A549 (cell line): ENCODE data around the gene PTTG1IP. TPM values are rescaled to one million over a fixed set of nuclear protein-coding genes. Genes with fewer than 3 reads are reported as not detected.
"Not testable (repeated sequence)": the region's sequence is repeated elsewhere in the genome, so short reads cannot be mapped to it uniquely, and the experiment has no call there.

ENCODE experiments used
- ATAC-seq, 2 experiments: fragments of 200-7000 bp in 1 of 2; fragments of >200 bp in 1 of 2; cut with Nextera tagmentation in 1 of 2; cut with Tn5 transposase in 1 of 2; 3 replicates each; pipeline versions ENCODE4 v1.8.0 to v1.9.1; 2018 to 2020; ENCODE audit warnings: mild to moderate bottlenecking in 1 of 2, moderate library complexity in 1 of 2
- CTCF ChIA-PET: fragments of 300-600 bp; sonication (Branson Sonifier 250); formaldehyde crosslinking; extraction: SDS; loops from one replicate; lab custom pipeline; 2021; ENCODE audit warnings: antibody characterized with exemption, inconsistent platforms; lab: Yijun Ruan, JAX
- POLR2A ChIA-PET: fragments of 350-600 bp; formaldehyde crosslinking; extraction: SDS; loops from one replicate; lab custom pipeline; 2021; ENCODE audit warnings: antibody characterized with exemption, inconsistent platforms; lab: Yijun Ruan, JAX
- DNase-seq, 2 experiments: peaks; one replicate each; pipeline versions ENCODE4 v3.0.0 to v3.0.0-alpha.2; 2011 to 2016; ENCODE audit warnings: low read depth in 1 of 2, low spot score in 1 of 2
- FAIRE-seq: peaks from 2 replicates; lab custom pipeline; 2011; peaks lifted over from hg19 to GRCh38; lab: Jason Lieb, UNC
- H3K27ac ChIP-seq, 2 experiments: fragments of >200 bp; sonication (Bioruptor Twin); formaldehyde crosslinking; 3 replicates each; pipeline ENCODE4 v1.5.1; 2016 to 2017
- H3K4me1 ChIP-seq: fragments of >200 bp; sonication (Bioruptor Twin); formaldehyde crosslinking; 3 replicates; pipeline ENCODE4 v1.6.1; 2016
- H3K4me2 ChIP-seq: fragments of >200 bp; sonication (Bioruptor Twin); formaldehyde crosslinking; 3 replicates; pipeline ENCODE4 v1.6.1; 2016
- H3K4me3 ChIP-seq: fragments of >200 bp; sonication (Bioruptor Twin); formaldehyde crosslinking; 3 replicates; pipeline ENCODE4 v1.5.1; 2016
- H3K9me3 ChIP-seq: fragments of >200 bp; sonication (Bioruptor Twin); formaldehyde crosslinking; 3 replicates; pipeline ENCODE4 v1.6.1; 2016
- CHD4 ChIP-seq: fragments of 200-600 bp; sonication (generic); IDR thresholded peaks from 2 replicates; pipeline ENCODE4 v1.6.1; 2016; ENCODE audit warnings: antibody characterized with exemption, mild to moderate bottlenecking, borderline replicate concordance
- E2F6 ChIP-seq: IDR thresholded peaks from 2 replicates; pipeline ENCODE4 v1.6.1; 2012; ENCODE audit warnings: low read depth, borderline replicate concordance
- EP300 ChIP-seq, 2 experiments: fragments of >200 bp; sonication (Bioruptor Twin); formaldehyde crosslinking; IDR thresholded peaks; 2 replicates in 1 of 2; 3 replicates in 1 of 2; pipeline ENCODE4 v1.6.1; 2016 to 2017
- FOSB ChIP-seq: fragments of 250-450 bp; sonication (Bioruptor Pico); IDR thresholded peaks from 2 replicates; pipeline ENCODE4 v1.5.0; 2020; ENCODE audit warnings: mild to moderate bottlenecking, moderate library complexity
- MAFK ChIP-seq: fragments of 450-650 bp; IDR thresholded peaks from 2 replicates; pipeline ENCODE4 v1.6.1; 2014; ENCODE audit not compliant: partially characterized antibody
- MAX ChIP-seq: IDR thresholded peaks from 2 replicates; pipeline ENCODE4 v1.6.1; 2012
- MAZ ChIP-seq: fragments of 150-350 bp; IDR thresholded peaks from 2 replicates; pipeline ENCODE4 v1.6.1; 2014; ENCODE audit warnings: antibody characterized with exemption, low read depth, low read length, borderline replicate concordance
- NFE2L2 ChIP-seq: fragments of 150-350 bp; conservative IDR thresholded peaks from 2 replicates; pipeline ENCODE4 v1.6.1; 2014; ENCODE audit warnings: low read length
- PBX3 ChIP-seq: IDR thresholded peaks from 2 replicates; pipeline ENCODE4 v1.6.1; 2012
- PHF8 ChIP-seq: fragments of 200-600 bp; sonication (generic); IDR thresholded peaks from 2 replicates; pipeline ENCODE4 v1.6.1; 2016; ENCODE audit warnings: low read depth, mild to moderate bottlenecking, antibody characterized with exemption, moderate library complexity, borderline replicate concordance
- RAD21 ChIP-seq, 2 experiments: fragments of >200 bp in 1 of 2; sonication (Bioruptor Twin) in 1 of 2; formaldehyde crosslinking in 1 of 2; IDR thresholded peaks in 1 of 2; conservative IDR thresholded peaks in 1 of 2; 2 replicates in 1 of 2; 3 replicates in 1 of 2; pipeline ENCODE4 v1.6.1; 2012 to 2018; ENCODE audit warnings: inconsistent platforms in 1 of 2
- RARB ChIP-seq: fragments of 250-450 bp; sonication (Bioruptor Pico); IDR thresholded peaks from 2 replicates; pipeline ENCODE4 v1.8.0; 2021; ENCODE audit warnings: mild to moderate bottlenecking, moderate library complexity
- TP53 ChIP-seq: fragments of 250-450 bp; sonication (Bioruptor Pico); IDR thresholded peaks from 2 replicates; pipeline ENCODE4 v1.5.0; 2021; ENCODE audit warnings: mild to moderate bottlenecking, moderate library complexity
- ZSCAN20 ChIP-seq: fragments of 250-450 bp; sonication (Bioruptor Pico); IDR thresholded peaks from 2 replicates; pipeline ENCODE4 v1.8.0; 2022; ENCODE audit warnings: mild to moderate bottlenecking, moderate library complexity
- WGBS: methylation state at CpG from one replicate; pipeline ENCODE4 v1.1.6; 2017; ENCODE audit errors: missing lambda C conversion rate; 5-methylcytosine and 5-hydroxymethylcytosine counted together
- polyA plus RNA-seq, 4 experiments: library from polyadenylated mRNA; depleted of rRNA in 3 of 4; stranded (reverse); fragments of >200 nt; fragmentation: RNase III in 1 of 4; extraction: RNeasy Plus Mini Kit Qiagen cat#74134 plus additional on column Dnase treatment in 1 of 4; gene quantifications; 2 replicates in 3 of 4; 3 replicates in 1 of 4; pipeline ENCODE4 v1.2.3, GENCODE V29; 2011 to 2017

PTTG1IP gene
- polyA plus RNA-seq, 2 of the 4 experiments (the other 2 are of a cell fraction), result 98.7 to 99.4 TPM

DNA sequence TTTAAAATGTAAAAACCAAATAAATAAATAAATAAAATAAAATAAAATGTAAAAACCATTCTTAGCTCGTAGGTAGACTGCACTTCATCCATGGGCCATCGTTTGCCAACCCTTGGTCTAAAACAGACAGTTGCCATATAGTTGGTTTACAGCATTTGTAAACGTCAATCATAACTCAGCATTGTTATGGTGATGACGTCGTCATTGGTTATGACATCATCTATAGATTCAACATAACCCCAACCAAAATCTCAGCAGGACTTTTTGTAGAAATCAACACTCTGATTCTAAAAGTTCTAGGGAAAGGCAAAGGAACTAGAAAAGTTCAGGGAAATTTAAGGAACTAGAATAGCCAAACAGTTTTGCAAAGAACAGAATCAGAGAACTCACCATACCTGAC lies 39.8 kb downstream of the PTTG1IP start:
- ATAC-seq (no peak), FAIRE-seq (no peak), DNase-seq (no peak)
- 67% methylated on average over 5 of the region's 5 CpGs for WGBS
- H3K4me1 ChIP-seq, result 0 out of 3 replicates have a peak, but pooled peaks cover 7% of the 10 kb centered on the region
- POLR2A ChIA-PET, result no interaction called here
- peaks cover 14% of the 10 kb centered on the region; the same call in 2 of the 3 replicates for H3K9me3 ChIP-seq
- CTCF ChIA-PET, result no interaction called here
- no peak overlapping the region for H3K4me2 ChIP-seq
- no peak overlapping the region for H3K27ac ChIP-seq
- TF ChIP-seq RARB (CRISPR knock-in tag) (no peak), MAX (no peak)
- no peak overlapping the region for H3K4me3 ChIP-seq

DNA sequence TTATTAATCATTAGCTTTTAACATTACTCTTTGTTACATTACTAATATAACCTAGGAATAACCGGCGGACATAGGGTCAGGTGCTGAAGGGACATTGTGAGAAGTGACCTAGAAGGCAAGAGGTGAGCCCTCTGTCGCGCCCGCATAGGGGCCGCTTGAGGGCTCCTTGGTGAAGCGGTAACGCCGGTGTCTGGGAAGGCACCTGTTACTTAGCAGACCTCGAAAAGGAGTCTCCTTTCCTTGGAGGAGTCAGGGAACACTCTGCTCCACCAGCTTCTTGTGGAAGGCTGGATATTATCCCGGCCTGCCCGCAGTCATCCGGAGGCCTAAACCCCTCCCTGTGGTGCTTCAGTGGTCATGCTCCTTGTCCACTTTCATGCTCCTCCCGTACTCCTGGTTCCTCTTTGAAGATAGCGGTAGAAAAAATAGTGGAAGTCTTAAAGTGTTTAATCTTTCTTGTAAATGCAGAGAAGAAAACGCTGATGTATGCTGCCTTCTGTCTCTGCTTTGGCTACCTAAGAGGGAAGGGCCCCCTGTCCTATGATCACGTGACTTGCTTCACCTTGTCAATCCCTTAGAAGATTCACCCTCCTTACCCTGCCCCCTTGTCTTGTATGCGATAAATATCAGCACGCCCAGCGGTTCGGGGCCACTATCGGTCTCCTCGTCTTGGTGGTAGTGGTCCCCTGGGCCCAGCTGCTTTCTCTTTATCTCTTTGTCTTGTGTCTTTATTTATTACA lies 40.8 kb downstream of the PTTG1IP start:
- H3K27ac ChIP-seq, H3K4me2 ChIP-seq, CTCF ChIA-PET, POLR2A ChIA-PET, H3K4me3 ChIP-seq, ATAC-seq, DNase-seq, FAIRE-seq, H3K4me1 ChIP-seq: not testable (repeated sequence)
- 82% methylated on average over 23 of the region's 23 CpGs for WGBS
- peaks cover 24% of the 10 kb centered on the region; the same call in 2 of the 3 replicates for H3K9me3 ChIP-seq

- Histone ChIP-seq H3K4me3 (no peak overlapping the region), H3K4me1 (no peaks in the 10 kb centered on the region), H3K9me3 (peaks cover 31% of the 10 kb centered on the region; the same call in 2 of the 3 replicates), H3K4me2 (no peak overlapping the region), H3K27ac (no peak overlapping the region)
- 64% methylated on average over 7 of the region's 7 CpGs for WGBS
- POLR2A ChIA-PET, result no interaction called here
- no peak for TF ChIP-seq MAFK
- ATAC-seq, result no peak
- DNase-seq, result no peak
- CTCF ChIA-PET, result no interaction called here
- no peak for FAIRE-seq
Measured at GRCh38 chr21:44831227-44831860, 42.1 kb downstream of the PTTG1IP start.

DNA sequence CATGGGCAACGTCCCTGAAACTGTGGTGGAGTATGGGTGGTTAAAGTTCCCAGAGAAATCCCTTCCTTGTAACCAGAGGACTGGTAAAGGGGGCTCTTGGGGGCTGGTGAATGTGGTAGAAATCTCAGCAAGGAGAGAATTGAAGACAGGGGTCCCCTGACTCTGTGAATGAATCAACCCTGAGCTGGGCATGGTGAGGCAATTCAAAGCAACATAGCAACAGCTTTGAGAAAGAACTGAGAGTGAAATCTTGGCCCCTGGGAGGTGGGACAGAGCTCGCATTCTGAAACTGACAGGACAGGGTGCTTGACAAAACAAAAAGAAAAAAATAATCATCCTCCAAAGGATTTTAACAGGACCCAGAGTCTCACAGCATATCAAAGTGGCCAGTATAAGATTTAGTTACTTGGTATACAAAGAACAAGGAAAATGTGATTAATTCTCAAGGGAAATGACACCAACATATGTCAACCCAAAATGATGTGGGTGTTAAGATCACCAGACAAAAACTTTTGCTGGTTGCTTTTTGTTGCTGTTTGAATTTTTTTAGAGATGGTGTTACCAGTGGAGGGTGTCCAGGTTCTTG lies 43.9 kb downstream of the PTTG1IP start:
- ChIA-PET CTCF (interaction anchor here (0.9 kb wide), 1 partner anchor 11 kb away, joined by 3 read pairs; no protein-coding TSS in a partner anchor), POLR2A (no interaction called here)
- H3K4me2 ChIP-seq, result no peak overlapping the region
- 21% methylated on average over 2 of the region's 2 CpGs for WGBS
- no peak for FAIRE-seq
- H3K9me3 ChIP-seq, result peaks cover 35% of the 10 kb centered on the region
- TF ChIP-seq TP53 (CRISPR knock-in tag) (no peak), NFE2L2 (no peak), RAD21 (conservative IDR thresholded peaks at IDR 0.05 in 1 of 2, IDR thresholded peaks at IDR 0.05 in 1 of 2) (no peak), CHD4 (no peak), EP300 (IDR thresholded peaks at IDR 0.05) (no peak), E2F6 (no peak), PBX3 (no peak), PHF8 (no peak), ZSCAN20 (CRISPR knock-in tag) (no peak), MAZ (no peak), FOSB (CRISPR knock-in tag) (no peak)
- no peak overlapping the region for H3K27ac ChIP-seq
- no peak for ATAC-seq
- no peak for DNase-seq
- no peak overlapping the region for H3K4me3 ChIP-seq
- no peaks in the 10 kb centered on the region for H3K4me1 ChIP-seq
